Spinal cord (tissue), 10 donors: ENCODE results near the gene HACD1. TPM values are rescaled to one million over a fixed set of nuclear protein-coding genes. Genes with fewer than 3 reads are reported as not detected.
"Not testable (repeated sequence)": the region's sequence is repeated elsewhere in the genome, so short reads cannot be mapped to it uniquely, and the experiment has no call there.

ENCODE experiments used
- DNase-seq, 6 donors: peaks; one replicate each; pipeline versions ENCODE4 v3.0.0 to v3.0.0-alpha.2; 2013 to 2015; ENCODE audit warnings: low spot score in 6 of 6, low read depth in 4 of 6
- H3K27ac ChIP-seq: one replicate; pipeline ENCODE4 v1.5.1; 2013; ENCODE audit warnings: low read depth, low read length, control low read depth
- H3K27me3 ChIP-seq: one replicate; pipeline ENCODE4 v1.6.1; 2013; ENCODE audit warnings: low read length; ENCODE audit not compliant: control insufficient read depth, insufficient read depth
- H3K36me3 ChIP-seq: one replicate; pipeline ENCODE4 v1.6.1; 2013; ENCODE audit warnings: low read length; ENCODE audit not compliant: control insufficient read depth, insufficient read depth
- H3K4me1 ChIP-seq: one replicate; pipeline ENCODE4 v1.6.1; 2013; ENCODE audit warnings: low read length; ENCODE audit not compliant: control insufficient read depth, insufficient read depth
- H3K4me3 ChIP-seq: one replicate; pipeline ENCODE4 v1.5.1; 2013; ENCODE audit warnings: low read depth, low read length, control low read depth
- H3K9me3 ChIP-seq: one replicate; pipeline ENCODE4 v1.6.1; 2013; ENCODE audit warnings: low read length; ENCODE audit not compliant: control insufficient read depth, insufficient read depth
- whole genome bisulfite sequencing: methylation state at CpG from one replicate; pipeline ENCODE4 v1.1.5; 2013; ENCODE audit warnings: missing lambda C conversion rate; ENCODE audit not compliant: insufficient coverage; 5-methylcytosine and 5-hydroxymethylcytosine counted together
- polyA plus RNA-seq, 2 donors: library from polyadenylated mRNA; unstranded; fragments of 120-200 nt; gene quantifications; one replicate each; pipeline ENCODE4 v1.2.1, GENCODE V29; 2013; ENCODE audit not compliant: insufficient read length in 2 of 2
- total RNA-seq, 2 donors: library from RNA; depleted of rRNA in 1 of 2; stranded (reverse); fragments of 120-200 nt in 1 of 2; fragments of >200 nt in 1 of 2; gene quantifications; one replicate each; pipeline versions ENCODE4 v1.2.3 to v1.2.4, GENCODE V29; 2013 to 2014
- donor health status: healthy.

HACD1 gene
- total and polyA plus RNA-seq, 4 donors: 14.0 to 24.2 (median 20.2) TPM

GRCh38 chr10:17645621-17646345 is 28.6 kb upstream of the HACD1 start:
- no peak for DNase-seq
- Histone ChIP-seq H3K27me3 (no peaks in the 10 kb centered on the region), H3K9me3 (no peaks in the 10 kb centered on the region), H3K4me1 (peaks cover 5% of the 10 kb centered on the region), H3K4me3 (no peak overlapping the region), H3K36me3 (no peaks in the 10 kb centered on the region), H3K27ac (no peak overlapping the region)
- 80% methylated on average over 2 of the region's 6 CpGs for WGBS

GRCh38 chr10:17644485-17644943 is 27.3 kb upstream of the HACD1 start:
- 2% methylated on average over 8 of the region's 9 CpGs for WGBS
- Histone ChIP-seq H3K4me3 (peak overlapping the region; percentile 92), H3K27ac (peak overlapping the region; percentile 98), H3K9me3 (no peaks in the 10 kb centered on the region), H3K36me3 (no peaks in the 10 kb centered on the region), H3K27me3 (no peaks in the 10 kb centered on the region), H3K4me1 (peaks cover 5% of the 10 kb centered on the region)
- DNase-seq: peak in 3 of 6 donors; percentile 42 to 88 (median 87)

- Histone ChIP-seq H3K4me1 (peaks cover 5% of the 10 kb centered on the region), H3K9me3 (no peaks in the 10 kb centered on the region), H3K36me3 (no peaks in the 10 kb centered on the region), H3K27ac (peak within 1 kb of the TSS; percentile 98), H3K4me3 (peak within 1 kb of the TSS; percentile 92), H3K27me3 (no peaks in the 10 kb centered on the region)
- peak; percentile 87 to 100 (median 96) for DNase-seq
- WGBS: under 1% methylated on average over 29 of the region's 37 CpGs
These were observed 26.7 kb upstream of the HACD1 start, which contains the start of gene STAM for GRCh38 chr10:17643755-17644484. TSS of gene STAM (plus strand) at chr10:17644151. CDS start at chr10:17644340, 189 bp downstream.

- Histone ChIP-seq H3K9me3 (no peaks in the 10 kb centered on the region), H3K27me3 (no peaks in the 10 kb centered on the region), H3K4me3 (peak overlapping the region; percentile 92), H3K27ac (peak overlapping the region; percentile 98), H3K36me3 (no peaks in the 10 kb centered on the region), H3K4me1 (peaks cover 5% of the 10 kb centered on the region)
- WGBS: 0% methylated on average over 13 of the region's 13 CpGs
- DNase-seq: no peak
These were observed 26.2 kb upstream of the HACD1 start for GRCh38 chr10:17643339-17643754.

GRCh38 chr10:17640331-17640816 is 23.2 kb upstream of the HACD1 start:
- Histone ChIP-seq H3K36me3 (no peaks in the 10 kb centered on the region), H3K27me3 (no peaks in the 10 kb centered on the region), H3K9me3 (no peaks in the 10 kb centered on the region), H3K27ac (no peak overlapping the region), H3K4me1 (peaks cover 5% of the 10 kb centered on the region), H3K4me3 (no peak overlapping the region)
- WGBS: 100% methylated on average over 1 of the region's 4 CpGs
- no peak for DNase-seq

GRCh38 chr10:17637869-17638268 is 20.7 kb upstream of the HACD1 start:
- 98% methylated on average over 5 of the region's 5 CpGs for WGBS
- no peak for DNase-seq
- Histone ChIP-seq H3K27ac (no peak overlapping the region), H3K4me3 (no peak overlapping the region), H3K4me1 (peaks cover 3% of the 10 kb centered on the region), H3K9me3 (no peaks in the 10 kb centered on the region), H3K27me3 (no peaks in the 10 kb centered on the region), H3K36me3 (no peaks in the 10 kb centered on the region)

- Histone ChIP-seq H3K36me3 (no peaks in the 10 kb centered on the region), H3K27ac (no peak overlapping the region), H3K4me1 (no peaks in the 10 kb centered on the region), H3K4me3 (no peak overlapping the region), H3K27me3 (no peaks in the 10 kb centered on the region), H3K9me3 (no peaks in the 10 kb centered on the region)
- no CpG with 5 or more reads among the region's 1 CpG for WGBS
- DNase-seq: no peak
These were observed 16.2 kb upstream of the HACD1 start for GRCh38 chr10:17633353-17633752.

GRCh38 chr10:17632590-17632989 is 15.4 kb upstream of the HACD1 start:
- H3K9me3 ChIP-seq, H3K4me3 ChIP-seq, DNase-seq, H3K27ac ChIP-seq, H3K4me1 ChIP-seq, H3K36me3 ChIP-seq, H3K27me3 ChIP-seq: not testable (repeated sequence)
- WGBS: 89% methylated on average over 5 of the region's 8 CpGs

GRCh38 chr10:17626656-17627055 is 9.5 kb upstream of the HACD1 start:
- Histone ChIP-seq H3K27me3 (no peaks in the 10 kb centered on the region), H3K36me3 (no peaks in the 10 kb centered on the region), H3K9me3 (no peaks in the 10 kb centered on the region), H3K27ac (no peak overlapping the region), H3K4me1 (no peaks in the 10 kb centered on the region), H3K4me3 (no peak overlapping the region)
- no CpG with 5 or more reads among the region's 1 CpG for WGBS
- no peak for DNase-seq
